Urothelium cell line (cell line): ENCODE data around the gene PI4KA.
"Not testable (repeated sequence)": the region's sequence is repeated elsewhere in the genome, so short reads cannot be mapped to it uniquely, and the experiment has no call there.

Experiments
- DNase-seq: peaks from one replicate; pipeline ENCODE4 v3.0.0; 2011; ENCODE audit warnings: low spot score, mixed read lengths
- FAIRE-seq: peaks from 2 replicates; lab custom pipeline; 2011; peaks lifted over from hg19 to GRCh38; lab: Jason Lieb, UNC

The PI4KA gene

GRCh38 chr22:20752104-20752741, 106.4 kb downstream of the PI4KA start:
- no peak for FAIRE-seq

GRCh38 chr22:20751185-20751851, 107.3 kb downstream of the PI4KA start:
- DNase-seq, result no peak
- FAIRE-seq, result peak; percentile 30

More at GRCh38 chr22:20752104-20752741, 106.4 kb downstream of the PI4KA start:
- DNase-seq, result no peak

DNA sequence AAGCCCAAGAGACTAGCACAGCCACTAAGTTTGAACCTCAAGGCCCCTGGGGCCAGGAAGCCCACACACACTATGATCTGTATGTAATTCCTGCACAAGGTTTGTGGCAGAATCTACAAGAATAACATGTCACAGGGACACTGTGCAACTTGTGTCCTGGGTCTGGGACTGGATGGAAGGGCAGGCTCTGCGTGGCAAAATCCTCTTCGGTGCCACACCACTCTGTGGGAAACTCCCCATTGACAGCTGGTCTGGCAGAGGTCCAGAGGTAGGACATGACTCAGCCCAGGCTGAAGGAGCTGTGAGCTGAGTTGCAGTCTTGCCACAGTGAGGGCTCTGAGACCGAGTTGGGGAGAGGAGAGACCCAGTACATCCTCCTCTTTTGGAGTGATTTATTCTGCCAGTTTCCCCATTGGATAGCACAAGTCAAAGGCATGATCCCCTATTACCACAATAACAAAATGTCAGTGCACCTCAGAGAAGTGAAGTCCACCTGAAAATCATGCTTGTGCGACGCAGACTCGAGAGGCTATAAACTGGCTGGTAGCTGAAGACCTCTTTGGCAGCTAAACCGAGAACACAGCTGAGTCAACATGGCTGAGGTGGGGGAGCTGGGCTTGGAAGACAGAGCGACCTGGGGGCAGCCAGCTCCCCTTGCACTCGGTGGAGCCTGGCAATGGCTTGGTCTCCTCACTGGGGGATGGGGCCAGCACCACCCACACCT, 108.0 kb downstream of the PI4KA start:
- peak; percentile 87 for DNase-seq
- no peak for FAIRE-seq

GRCh38 chr22:20749453-20749852, 109.2 kb downstream of the PI4KA start:
- DNase-seq (no peak), FAIRE-seq (no peak)

- DNase-seq, result no peak
- no peak for FAIRE-seq
These were observed 109.7 kb downstream of the PI4KA start for GRCh38 chr22:20748731-20749428.

DNA sequence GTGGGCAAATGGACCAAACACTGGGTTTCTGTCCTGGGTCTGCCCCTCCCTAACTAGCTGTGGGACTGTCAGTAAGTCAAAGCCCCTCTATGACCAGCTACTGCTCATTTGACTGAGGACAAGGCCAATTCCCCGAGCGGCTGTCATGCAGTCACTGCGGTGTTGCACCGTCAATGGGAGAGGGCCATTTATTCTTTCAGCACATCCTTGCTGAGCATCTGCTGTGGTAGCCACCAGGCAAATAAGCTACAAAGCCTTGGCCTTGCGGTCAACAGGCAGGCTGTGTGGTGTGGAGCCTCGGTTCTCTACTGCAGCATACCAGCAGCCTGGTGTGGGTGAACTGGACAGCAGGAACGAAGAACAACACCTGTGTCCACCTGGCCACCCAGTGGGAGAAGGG, 110.5 kb downstream of the PI4KA start:
- DNase-seq, result no peak
- FAIRE-seq, result no peak

GRCh38 chr22:20747223-20747622, 111.4 kb downstream of the PI4KA start:
- DNase-seq (no peak), FAIRE-seq (no peak)

GRCh38 chr22:20746431-20747189, 112.0 kb downstream of the PI4KA start:
- no peak for DNase-seq
- FAIRE-seq, result no peak

GRCh38 chr22:20745119-20745518, 113.5 kb downstream of the PI4KA start:
- DNase-seq (no peak), FAIRE-seq (no peak)

DNA sequence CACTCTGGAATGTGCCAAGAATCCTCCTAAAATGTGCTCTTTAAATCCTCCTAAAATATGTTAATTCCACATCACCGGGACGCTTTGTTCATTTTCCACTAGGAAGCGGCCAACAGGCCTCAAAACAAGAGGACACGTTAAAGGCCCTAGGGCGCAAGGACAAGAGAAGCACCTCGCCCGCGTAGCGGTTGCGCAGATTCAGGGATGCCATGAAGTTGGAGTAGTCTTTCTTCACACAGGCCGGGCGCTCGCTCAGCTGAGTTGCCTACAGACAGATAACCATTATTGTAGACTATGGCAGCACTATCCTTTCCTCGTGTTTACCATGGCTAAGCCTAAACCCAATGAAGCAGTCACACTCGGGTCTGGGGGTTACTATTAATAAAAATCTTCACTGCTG, 114.2 kb downstream of the PI4KA start:
- DNase-seq (no peak), FAIRE-seq (no peak)

DNA sequence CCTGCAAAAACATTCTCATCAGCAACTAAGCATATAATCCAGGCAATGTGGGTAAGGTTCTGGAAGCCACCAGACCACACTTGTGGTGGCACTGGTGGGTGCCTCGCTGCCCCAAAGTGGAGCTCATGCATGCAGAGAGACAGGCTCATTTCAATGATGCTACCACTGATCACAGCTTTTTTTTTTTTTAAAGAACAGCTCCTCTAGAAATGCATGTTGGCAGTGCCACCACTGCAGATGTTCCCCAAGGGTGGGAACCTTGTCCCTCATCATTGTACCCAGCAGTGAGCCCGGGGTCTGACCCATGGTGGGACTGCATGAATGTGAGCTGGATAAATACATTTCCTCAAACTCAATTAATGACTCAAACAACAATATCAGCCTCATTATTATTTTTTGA, 115.8 kb downstream of the PI4KA start:
- no peak for DNase-seq
- no peak for FAIRE-seq

DNA sequence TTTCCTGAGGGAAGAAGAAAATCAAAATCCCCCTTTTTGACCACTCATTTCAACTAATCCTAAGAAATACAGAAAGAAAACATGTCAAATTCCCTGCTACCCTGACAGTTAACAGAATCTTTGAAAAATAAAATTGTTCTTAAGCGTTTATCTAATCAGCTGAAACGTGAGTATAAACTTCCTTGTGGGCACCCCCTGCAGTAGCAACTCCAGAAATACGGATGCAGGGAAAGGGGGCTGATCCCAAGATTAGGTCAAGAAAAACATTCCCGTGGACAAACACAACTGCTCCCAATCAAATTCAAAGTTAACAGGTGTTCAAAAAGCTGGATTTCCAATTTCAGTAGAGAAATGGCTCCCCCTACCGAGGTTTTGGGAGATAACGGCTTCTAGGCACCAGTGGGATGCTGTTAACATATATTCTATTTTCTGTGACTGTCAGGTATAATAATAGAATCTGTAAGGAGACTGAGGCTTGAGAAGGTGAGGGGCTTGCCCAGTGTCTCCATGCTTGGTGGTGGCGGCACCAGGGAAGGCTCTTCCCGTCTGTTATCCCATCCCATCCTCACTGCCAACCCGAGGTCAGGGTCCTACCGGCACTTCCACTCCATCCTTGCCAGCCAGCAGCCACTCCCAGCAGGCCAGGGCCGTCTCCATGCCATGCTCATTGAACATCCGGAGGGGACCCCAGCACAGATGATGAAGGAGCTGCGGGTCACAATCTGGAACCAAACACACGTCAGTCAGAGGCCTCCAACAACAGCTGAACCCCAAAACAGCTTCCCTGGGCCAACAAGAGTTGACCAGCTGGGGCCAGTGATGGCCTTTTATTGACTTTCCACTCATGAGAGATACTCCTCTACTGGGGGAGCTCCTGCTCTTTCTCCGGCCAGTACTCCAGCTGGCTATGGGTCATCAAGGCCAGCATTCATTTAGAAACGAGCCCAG, 116.7 kb downstream of the PI4KA start:
- FAIRE-seq (no peak), DNase-seq (peak; percentile 61)

GRCh38 chr22:20741008-20741633, 117.5 kb downstream of the PI4KA start:
- FAIRE-seq (peak; percentile 59), DNase-seq (no peak)

GRCh38 chr22:20740222-20740951, 118.2 kb downstream of the PI4KA start:
- FAIRE-seq, result no peak
- no peak for DNase-seq

DNA sequence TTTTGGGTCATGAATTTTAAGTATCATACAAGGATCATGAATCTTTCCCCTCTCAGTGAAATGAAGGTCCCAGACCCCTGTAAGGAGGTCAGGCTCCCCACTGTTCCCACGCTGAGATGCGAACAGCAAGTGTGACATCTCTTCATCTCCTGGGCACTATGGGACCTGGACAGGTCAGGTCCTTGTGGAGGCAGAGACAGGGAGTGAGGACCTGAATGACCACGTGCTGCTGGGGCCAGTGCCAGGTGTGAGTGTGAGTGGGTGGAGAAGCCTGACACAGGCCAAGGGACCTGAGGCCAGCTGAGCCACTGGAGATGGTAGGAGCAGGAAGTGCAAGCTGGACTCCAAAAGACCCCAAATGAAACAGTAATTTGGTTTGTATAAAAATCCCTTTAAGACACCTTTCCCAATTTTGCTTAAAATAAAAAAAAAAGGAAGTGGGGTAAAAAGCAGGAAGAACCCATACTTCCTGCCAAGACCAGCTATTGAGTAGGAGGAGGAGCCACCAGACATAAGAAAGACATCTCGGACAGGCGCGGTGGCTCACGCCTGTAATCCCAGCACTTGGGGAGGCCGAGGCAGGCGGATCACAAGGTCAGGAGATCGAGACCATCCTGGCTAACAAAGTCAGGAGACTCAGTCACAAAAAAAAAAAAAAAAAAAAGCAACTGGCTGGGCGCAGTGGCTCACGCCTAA, 120.1 kb downstream of the PI4KA start:
- DNase-seq (no peak), FAIRE-seq (no peak)

GRCh38 chr22:20736891-20737290, 121.7 kb downstream of the PI4KA start:
- not testable (repeated sequence) for FAIRE-seq, DNase-seq

- FAIRE-seq, DNase-seq: not testable (repeated sequence)
These were observed 123.1 kb downstream of the PI4KA start for GRCh38 chr22:20735356-20736162.
